NOMO-1 (cell line): ENCODE measurements around the gene ASB7.
A peak's percentile ranks its signal among the peaks of the same experiment; 100 is the strongest.
"Not testable (repeated sequence)": the region's sequence is repeated elsewhere in the genome, so short reads cannot be mapped to it uniquely, and the experiment has no call there.

Experiments used
- DNase-seq, 2 experiments: peaks; one replicate each; lab custom pipeline; 2025; ENCODE audit not compliant: unreplicated experiment in 2 of 2; lab: John Stamatoyannopoulos, UW

Gene ASB7

GRCh38 chr15:100648951-100649350 is 46.6 kb downstream of the ASB7 start:
- DNase-seq, result no peak

- no peak for DNase-seq
Observed at GRCh38 chr15:100650685-100651084, 48.3 kb downstream of the ASB7 start.

GRCh38 chr15:100651253-100651652 is 48.9 kb downstream of the ASB7 start:
- no peak for DNase-seq

GRCh38 chr15:100652116-100652515 is 49.7 kb downstream of the ASB7 start:
- no peak for DNase-seq

GRCh38 chr15:100653608-100654007 is 51.2 kb downstream of the ASB7 start:
- no peak for DNase-seq

- no peak for DNase-seq
Observed at GRCh38 chr15:100658895-100659294, 56.5 kb downstream of the ASB7 start.

GRCh38 chr15:100661156-100661555 is 58.8 kb downstream of the ASB7 start:
- no peak for DNase-seq

- DNase-seq, result no peak
Observed at GRCh38 chr15:100663086-100663914, 60.9 kb downstream of the ASB7 start.

- no peak for DNase-seq
Observed at GRCh38 chr15:100663915-100664281, 61.5 kb downstream of the ASB7 start.

GRCh38 chr15:100665570-100665969 is 63.2 kb downstream of the ASB7 start:
- DNase-seq, result no peak

- no peak for DNase-seq
Observed at GRCh38 chr15:100667405-100668347, 65.3 kb downstream of the ASB7 start.

- DNase-seq, result no peak
Observed at GRCh38 chr15:100668348-100668745, 66.0 kb downstream of the ASB7 start.

- DNase-seq, result no peak
Observed at GRCh38 chr15:100669260-100669659, 66.9 kb downstream of the ASB7 start.

- no peak for DNase-seq
Observed at GRCh38 chr15:100670505-100671021, 68.2 kb downstream of the ASB7 start.

GRCh38 chr15:100671124-100671680 is 68.8 kb downstream of the ASB7 start:
- no peak for DNase-seq

- DNase-seq, result peak in 1 of 2 experiments; percentile 29
Observed at GRCh38 chr15:100671858-100672543, 69.6 kb downstream of the ASB7 start.

GRCh38 chr15:100672959-100673358 is 70.6 kb downstream of the ASB7 start:
- DNase-seq, result no peak

GRCh38 chr15:100679151-100679550 is 76.8 kb downstream of the ASB7 start:
- DNase-seq, result not testable (repeated sequence)

- DNase-seq, result no peak
Observed at GRCh38 chr15:100680726-100681125, 78.3 kb downstream of the ASB7 start.

- no peak for DNase-seq
Observed at GRCh38 chr15:100681335-100681746, 79.0 kb downstream of the ASB7 start.

GRCh38 chr15:100682468-100682867 is 80.1 kb downstream of the ASB7 start:
- DNase-seq, result no peak
